CD4-positive, alpha-beta T cell treated with Interleukin-12 subunit alpha and Interleukin-12 subunit beta, for 1 hour (primary cell): ENCODE data around the gene SDHAF4.
"Not testable (repeated sequence)": the region's sequence is repeated elsewhere in the genome, so short reads cannot be mapped to it uniquely, and the experiment has no call there.

Experiments used
- DNase-seq: peaks from one replicate; pipeline ENCODE4 v3.0.0-alpha.2; 2020

SDHAF4 gene

DNA sequence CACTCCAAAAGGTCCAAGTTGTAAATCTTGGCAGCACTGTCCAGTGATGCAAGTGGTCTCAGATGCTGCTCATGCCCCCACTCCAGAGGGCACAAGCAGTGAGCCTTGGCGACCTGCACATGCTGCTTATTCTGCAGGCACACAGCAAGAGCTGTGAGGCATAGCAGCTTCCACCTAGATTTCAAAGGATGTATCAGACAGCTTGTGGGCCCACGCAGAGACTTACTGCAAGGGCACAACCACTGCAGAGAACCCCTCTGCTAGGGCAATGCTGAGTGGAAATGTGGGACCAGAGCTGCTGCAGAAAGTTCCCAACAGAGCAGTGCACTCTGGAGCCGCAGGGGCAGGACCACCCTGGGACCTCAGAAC lies 26.4 kb downstream of the SDHAF4 start:
- no peak for DNase-seq

DNA sequence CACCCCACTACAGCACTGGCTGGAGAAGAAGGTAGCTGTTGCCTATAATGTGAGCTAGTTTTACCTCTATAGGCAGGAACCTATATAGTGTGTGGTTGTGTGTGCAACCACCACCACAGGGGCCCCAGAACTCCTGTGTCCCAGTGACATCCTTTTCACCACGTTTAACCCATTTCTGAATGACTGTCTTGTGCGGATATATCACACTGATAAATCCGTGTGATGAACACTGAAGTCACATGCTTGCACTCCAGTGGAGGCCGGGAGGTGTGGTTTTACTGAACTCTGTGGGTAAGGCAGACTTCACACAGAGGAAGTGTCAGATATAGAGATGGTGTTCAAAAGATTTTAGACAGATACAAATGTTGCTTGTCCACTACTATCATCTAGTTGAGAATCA lies 32.5 kb downstream of the SDHAF4 start:
- no peak for DNase-seq

GRCh38 chr6:70601014-70601413 lies 34.3 kb downstream of the SDHAF4 start:
- DNase-seq, result no peak

DNA sequence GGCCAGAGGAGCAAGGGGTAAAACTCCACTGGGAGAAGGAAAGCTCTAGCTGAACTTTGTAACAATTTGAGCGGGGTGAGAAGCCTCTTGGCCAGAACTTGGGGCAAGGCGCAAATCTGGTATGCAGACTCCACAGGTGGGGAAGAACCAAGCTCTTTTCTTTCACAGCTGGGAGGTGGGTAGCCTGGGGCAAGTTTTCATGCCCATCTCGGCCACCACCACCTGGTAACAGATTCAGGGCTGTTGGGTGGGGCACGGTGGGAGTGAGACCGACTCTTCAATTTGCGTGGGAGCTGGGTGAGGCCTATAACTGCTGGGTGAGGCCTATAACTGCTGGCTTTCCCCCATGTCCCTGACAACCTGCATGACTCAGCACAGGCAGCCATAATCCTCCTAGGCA lies 37.5 kb downstream of the SDHAF4 start:
- DNase-seq, result no peak

- DNase-seq, result not testable (repeated sequence)
Observed at GRCh38 chr6:70607371-70607770, 40.6 kb downstream of the SDHAF4 start.

GRCh38 chr6:70609181-70609580 lies 42.5 kb downstream of the SDHAF4 start:
- DNase-seq, result not testable (repeated sequence)

DNA sequence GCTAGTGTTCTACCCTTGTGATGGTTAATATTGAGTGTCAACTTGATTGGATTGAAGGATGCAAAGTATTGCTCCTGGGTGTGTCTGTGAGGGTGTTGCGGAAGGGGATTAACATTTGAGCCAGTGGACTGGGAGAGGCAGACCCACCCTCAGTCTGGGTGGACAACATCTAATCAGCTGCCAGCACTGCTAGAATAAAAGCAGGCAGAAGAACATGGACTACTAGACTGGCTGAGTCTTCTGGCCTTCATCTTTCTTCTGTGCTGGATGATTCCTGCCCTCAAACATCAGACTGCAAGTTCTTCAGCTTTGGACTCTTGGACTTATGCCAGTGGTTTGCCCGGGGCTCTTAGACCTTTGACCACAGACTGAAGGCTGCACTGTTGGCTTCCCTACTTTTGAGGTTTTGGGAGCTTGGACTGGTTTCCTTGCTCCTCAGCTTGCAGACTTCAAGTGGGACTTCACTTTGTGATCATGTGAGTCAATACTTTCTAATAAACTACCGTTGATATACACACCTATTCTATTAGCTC lies 50.1 kb downstream of the SDHAF4 start:
- DNase-seq, result no peak

DNA sequence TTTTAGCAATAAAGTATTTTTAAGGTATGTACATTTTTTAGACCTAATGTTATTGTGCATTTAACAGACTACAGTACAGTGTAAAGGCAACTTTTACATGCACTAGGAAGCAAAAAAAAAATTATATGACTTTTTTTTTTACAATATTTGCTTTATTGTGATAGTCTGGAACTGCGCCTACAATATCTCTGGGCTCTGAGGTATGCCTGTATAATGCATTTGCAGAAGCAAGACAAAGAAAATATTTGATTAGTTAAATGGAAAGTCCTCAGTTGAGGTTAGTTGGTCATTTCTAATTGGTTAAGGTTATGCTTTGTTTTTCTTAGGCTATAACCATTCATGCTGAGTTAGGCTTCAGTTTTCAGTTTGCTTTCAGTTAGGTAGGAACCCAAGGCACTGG lies 54.0 kb downstream of the SDHAF4 start:
- no peak for DNase-seq

- DNase-seq, result no peak
Observed at GRCh38 chr6:70622461-70622860, 55.7 kb downstream of the SDHAF4 start.

- DNase-seq, result no peak
Observed at GRCh38 chr6:70625436-70625835, 58.7 kb downstream of the SDHAF4 start.

DNA sequence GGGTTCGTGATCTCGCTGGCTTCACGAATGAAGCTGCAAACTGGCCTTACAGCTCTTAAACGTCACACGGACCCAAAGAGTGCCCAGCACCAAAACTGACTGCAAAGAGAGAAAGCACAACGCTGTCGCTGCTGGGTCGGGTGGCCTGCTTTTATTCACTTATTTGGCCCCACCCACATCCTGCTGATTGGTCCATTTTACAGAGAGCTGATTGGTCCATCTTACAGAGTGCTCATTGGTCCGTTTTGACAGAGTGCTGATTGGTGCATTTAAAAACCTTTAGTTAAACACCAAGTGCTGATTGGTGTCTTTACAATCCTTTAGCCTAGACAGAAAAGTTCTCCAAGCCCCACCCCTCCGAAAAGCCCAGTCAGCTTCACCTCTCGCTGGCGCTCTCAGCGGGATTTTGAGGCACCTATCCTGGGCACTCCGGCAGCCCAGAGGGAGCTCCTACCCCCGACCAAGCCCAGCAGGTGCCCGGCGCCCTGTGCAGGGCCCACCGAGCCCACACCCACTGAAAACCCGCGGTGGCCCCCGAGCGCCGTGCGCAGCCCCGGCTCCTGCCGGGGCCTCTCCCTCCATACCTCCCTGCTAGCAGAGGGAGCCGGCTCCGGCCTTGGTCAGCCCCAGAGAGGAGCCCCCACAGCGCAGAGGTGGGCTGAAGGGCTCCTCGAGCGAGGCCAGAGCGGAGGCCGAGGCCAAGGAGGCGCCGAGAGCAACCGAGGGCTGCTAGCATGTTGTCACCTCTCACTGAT lies 60.9 kb downstream of the SDHAF4 start:
- no peak for DNase-seq

- no peak for DNase-seq
Observed at GRCh38 chr6:70629929-70630328, 63.2 kb downstream of the SDHAF4 start.

- DNase-seq, result no peak
Observed at GRCh38 chr6:70633870-70634269, 67.1 kb downstream of the SDHAF4 start.

- DNase-seq, result no peak
Observed at GRCh38 chr6:70636596-70636995, 69.9 kb downstream of the SDHAF4 start.

- DNase-seq, result no peak
Observed at GRCh38 chr6:70638468-70638867, 71.7 kb downstream of the SDHAF4 start.
